GM12873 (cell line): Measurements from ENCODE around the gene GNPTG.

ENCODE experiments used
- TF ChIP-seq, protein P1 (sequence below): IDR thresholded peaks from 2 replicates; pipeline ENCODE4 v1.5.1; 2012; ENCODE audit warnings: low read depth, mild to moderate bottlenecking, moderate library complexity, low read length, control low read depth; ENCODE audit not compliant: insufficient read depth; ENCODE audit errors: missing control alignments

The GNPTG gene

GRCh38 chr16:1344499-1344898 lies 7.2 kb upstream of the GNPTG start:
- TF ChIP-seq, protein P1, sequence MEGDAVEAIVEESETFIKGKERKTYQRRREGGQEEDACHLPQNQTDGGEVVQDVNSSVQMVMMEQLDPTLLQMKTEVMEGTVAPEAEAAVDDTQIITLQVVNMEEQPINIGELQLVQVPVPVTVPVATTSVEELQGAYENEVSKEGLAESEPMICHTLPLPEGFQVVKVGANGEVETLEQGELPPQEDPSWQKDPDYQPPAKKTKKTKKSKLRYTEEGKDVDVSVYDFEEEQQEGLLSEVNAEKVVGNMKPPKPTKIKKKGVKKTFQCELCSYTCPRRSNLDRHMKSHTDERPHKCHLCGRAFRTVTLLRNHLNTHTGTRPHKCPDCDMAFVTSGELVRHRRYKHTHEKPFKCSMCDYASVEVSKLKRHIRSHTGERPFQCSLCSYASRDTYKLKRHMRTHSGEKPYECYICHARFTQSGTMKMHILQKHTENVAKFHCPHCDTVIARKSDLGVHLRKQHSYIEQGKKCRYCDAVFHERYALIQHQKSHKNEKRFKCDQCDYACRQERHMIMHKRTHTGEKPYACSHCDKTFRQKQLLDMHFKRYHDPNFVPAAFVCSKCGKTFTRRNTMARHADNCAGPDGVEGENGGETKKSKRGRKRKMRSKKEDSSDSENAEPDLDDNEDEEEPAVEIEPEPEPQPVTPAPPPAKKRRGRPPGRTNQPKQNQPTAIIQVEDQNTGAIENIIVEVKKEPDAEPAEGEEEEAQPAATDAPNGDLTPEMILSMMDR: no peak

DNA sequence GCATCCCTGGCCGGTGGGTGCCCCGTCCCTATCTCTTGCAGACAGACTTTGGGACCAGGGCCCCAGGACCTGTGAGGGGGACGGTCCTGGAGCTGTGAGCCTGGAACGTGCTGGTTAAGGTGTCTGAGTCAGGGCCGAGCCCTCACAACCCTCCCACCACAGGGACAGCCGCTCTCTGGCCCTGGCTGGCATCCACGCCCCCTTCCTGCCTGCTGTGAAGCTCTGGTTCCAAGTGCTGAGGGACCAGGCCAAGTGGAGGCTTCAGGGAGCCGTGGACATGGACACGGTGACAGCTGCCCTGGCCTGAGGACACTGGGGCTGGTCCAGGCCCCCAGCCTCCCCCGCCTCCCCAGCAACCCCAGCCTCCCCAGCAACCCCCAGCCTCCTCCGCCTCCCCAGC lies 6.6 kb upstream of the GNPTG start:
- TF ChIP-seq, protein P1: no peak

GRCh38 chr16:1345651-1346421 lies 5.9 kb upstream of the GNPTG start:
- TF ChIP-seq, protein P1: no peak

- TF ChIP-seq, protein P1: no peak
Observed at GRCh38 chr16:1346422-1347285, 5.1 kb upstream of the GNPTG start.

- TF ChIP-seq, protein P1: no peak
Observed at GRCh38 chr16:1347286-1347855, 4.4 kb upstream of the GNPTG start.

- TF ChIP-seq, protein P1: no peak
Observed at GRCh38 chr16:1347962-1348361, 3.8 kb upstream of the GNPTG start.

DNA sequence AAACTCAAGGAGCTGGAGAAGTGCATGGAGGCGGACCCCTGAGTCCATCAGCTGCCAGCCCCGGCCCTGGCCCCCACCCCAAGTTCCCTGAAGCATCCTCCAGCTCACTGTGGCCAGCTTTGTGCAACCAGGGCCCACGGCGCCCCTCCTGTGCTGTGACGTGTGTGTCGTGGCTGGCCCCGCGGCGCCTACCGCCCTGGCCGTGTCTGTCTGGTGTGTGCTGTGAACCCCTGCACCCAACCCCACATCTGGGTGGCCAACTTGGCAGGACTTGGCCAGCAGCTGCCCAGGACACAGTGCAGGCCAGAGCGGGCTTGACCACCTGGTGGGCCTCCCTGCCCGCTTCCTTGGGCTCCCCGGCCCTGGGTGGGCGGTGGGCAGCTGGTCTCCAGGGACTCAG lies 3.3 kb upstream of the GNPTG start:
- TF ChIP-seq, protein P1: no peak
